BLaER1 (cell line): Measurements from ENCODE around the gene AFG1L.
"Not testable (repeated sequence)": the region's sequence is repeated elsewhere in the genome, so short reads cannot be mapped to it uniquely, and the experiment has no call there.

ENCODE experiments used
- H3K27ac ChIP-seq: shearing (Covaris generic); formaldehyde crosslinking; 2 replicates; pipeline ENCODE4 v1.8.1; 2022
- H3K27me3 ChIP-seq: shearing (Covaris generic); formaldehyde crosslinking; 2 replicates; pipeline ENCODE4 v1.8.1; 2022
- H3K36me3 ChIP-seq: shearing (Covaris generic); formaldehyde crosslinking; 2 replicates; pipeline ENCODE4 v1.8.1; 2022
- H3K4me1 ChIP-seq: shearing (Covaris generic); formaldehyde crosslinking; 2 replicates; pipeline ENCODE4 v1.8.1; 2022
- H3K4me2 ChIP-seq: shearing (Covaris generic); formaldehyde crosslinking; 2 replicates; pipeline ENCODE4 v1.8.1; 2022
- H3K4me3 ChIP-seq: shearing (Covaris generic); formaldehyde crosslinking; 2 replicates; pipeline ENCODE4 v1.8.1; 2022
- H3K9ac ChIP-seq: shearing (Covaris generic); formaldehyde crosslinking; 2 replicates; pipeline ENCODE4 v1.8.1; 2022
- H3K9me3 ChIP-seq: shearing (Covaris generic); formaldehyde crosslinking; 2 replicates; pipeline ENCODE4 v1.8.1; 2022
- H4K20me1 ChIP-seq: shearing (Covaris generic); formaldehyde crosslinking; 2 replicates; pipeline ENCODE4 v1.8.1; 2022
- Cebpa-rat ChIP-seq: shearing (Covaris generic); IDR thresholded peaks from 2 replicates; pipeline ENCODE4 v1.8.1; 2022

AFG1L gene

GRCh38 chr6:108361312-108361932 lies 66.6 kb downstream of the AFG1L start:
- no peaks in the 10 kb centered on the region for H4K20me1 ChIP-seq
- TF ChIP-seq Cebpa-rat = no peak
- no peak overlapping the region for H3K4me2 ChIP-seq
- peaks cover 21% of the 10 kb centered on the region; the same call in 1 of the 2 replicates for H3K36me3 ChIP-seq
- no peak overlapping the region for H3K4me3 ChIP-seq
- H3K27me3 ChIP-seq = no peaks in the 10 kb centered on the region
- no peaks in the 10 kb centered on the region for H3K4me1 ChIP-seq
- no peak overlapping the region for H3K9ac ChIP-seq
- no peaks in the 10 kb centered on the region for H3K9me3 ChIP-seq
- H3K27ac ChIP-seq = no peak overlapping the region

DNA sequence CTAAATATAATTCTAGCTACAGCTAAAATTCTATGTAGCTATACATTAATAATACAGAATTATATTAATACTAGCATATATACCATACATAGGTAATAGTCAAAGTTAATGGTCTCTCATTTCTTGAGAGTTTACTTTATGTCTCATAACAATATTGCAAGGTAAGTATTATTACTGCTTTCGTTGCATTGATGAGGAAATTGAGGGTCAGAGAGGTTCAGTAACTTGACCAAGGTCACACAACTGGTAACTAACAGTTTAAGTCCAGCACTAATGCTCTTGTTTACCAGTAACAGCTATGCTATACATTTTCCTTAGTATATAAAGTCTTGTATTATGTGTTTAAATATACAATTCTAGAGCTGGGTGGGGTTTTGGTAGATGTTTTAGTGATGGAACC lies 67.6 kb downstream of the AFG1L start:
- peaks cover 21% of the 10 kb centered on the region; the same call in 1 of the 2 replicates for H3K36me3 ChIP-seq
- H3K27me3 ChIP-seq = no peaks in the 10 kb centered on the region
- no peak for TF ChIP-seq Cebpa-rat
- no peak overlapping the region for H3K4me3 ChIP-seq
- H4K20me1 ChIP-seq = no peaks in the 10 kb centered on the region
- no peaks in the 10 kb centered on the region for H3K9me3 ChIP-seq
- no peak overlapping the region for H3K4me2 ChIP-seq
- H3K9ac ChIP-seq = no peak overlapping the region
- no peaks in the 10 kb centered on the region for H3K4me1 ChIP-seq
- no peak overlapping the region for H3K27ac ChIP-seq

DNA sequence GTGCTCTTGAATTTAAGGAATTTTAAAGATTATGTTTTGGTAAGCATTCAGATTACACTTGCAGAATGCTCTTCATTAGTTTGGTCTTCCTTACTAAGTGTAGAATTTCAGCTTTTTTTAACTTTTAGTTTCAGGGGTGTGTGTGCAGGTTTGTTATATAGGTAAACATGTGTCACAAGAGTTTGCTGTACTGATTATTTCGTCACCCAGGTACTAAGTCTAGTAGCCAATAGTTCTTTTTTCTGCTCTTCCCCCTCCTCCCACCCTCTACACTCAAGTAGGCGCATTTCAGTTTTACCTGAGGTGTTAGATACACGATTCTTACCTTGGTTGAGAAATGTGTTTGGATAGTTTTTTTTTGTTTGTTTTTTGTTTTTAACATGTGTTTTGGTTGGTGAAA lies 68.3 kb downstream of the AFG1L start:
- no peak for TF ChIP-seq Cebpa-rat
- no peaks in the 10 kb centered on the region for H3K27me3 ChIP-seq
- H3K4me3 ChIP-seq = no peak overlapping the region
- no peak overlapping the region for H3K27ac ChIP-seq
- H3K4me2 ChIP-seq = no peak overlapping the region
- H3K4me1 ChIP-seq = no peaks in the 10 kb centered on the region
- no peaks in the 10 kb centered on the region for H3K9me3 ChIP-seq
- H3K9ac ChIP-seq = no peak overlapping the region
- peaks cover 21% of the 10 kb centered on the region; the same call in 1 of the 2 replicates for H3K36me3 ChIP-seq
- H4K20me1 ChIP-seq = no peaks in the 10 kb centered on the region

DNA sequence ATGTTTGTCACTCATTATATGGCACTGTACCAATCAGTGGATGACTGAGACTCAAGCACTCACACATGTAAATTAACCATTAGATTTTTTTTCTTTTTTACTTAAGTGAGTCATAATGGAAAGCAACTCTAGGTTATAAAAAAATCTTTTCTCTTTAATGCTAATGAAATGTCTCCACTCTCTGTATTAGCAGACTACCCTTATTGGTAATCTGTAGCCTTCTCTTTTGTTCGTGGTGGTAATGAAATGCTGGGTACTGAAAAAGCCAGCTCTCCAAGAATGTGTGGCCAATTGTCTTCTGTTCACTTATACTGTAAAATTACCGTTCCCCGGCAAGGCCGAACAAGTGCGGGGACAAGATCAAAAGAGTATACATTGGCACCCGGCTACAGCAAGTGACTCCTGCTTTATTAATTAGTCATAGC lies 69.0 kb downstream of the AFG1L start:
- TF ChIP-seq Cebpa-rat = no peak
- H3K27ac ChIP-seq = no peak overlapping the region
- no peak overlapping the region for H3K9ac ChIP-seq
- no peaks in the 10 kb centered on the region for H3K9me3 ChIP-seq
- H3K36me3 ChIP-seq = peaks cover 16% of the 10 kb centered on the region; the same call in 1 of the 2 replicates
- no peak overlapping the region for H3K4me2 ChIP-seq
- H4K20me1 ChIP-seq = no peaks in the 10 kb centered on the region
- H3K4me3 ChIP-seq = no peak overlapping the region
- no peaks in the 10 kb centered on the region for H3K4me1 ChIP-seq
- H3K27me3 ChIP-seq = no peaks in the 10 kb centered on the region

DNA sequence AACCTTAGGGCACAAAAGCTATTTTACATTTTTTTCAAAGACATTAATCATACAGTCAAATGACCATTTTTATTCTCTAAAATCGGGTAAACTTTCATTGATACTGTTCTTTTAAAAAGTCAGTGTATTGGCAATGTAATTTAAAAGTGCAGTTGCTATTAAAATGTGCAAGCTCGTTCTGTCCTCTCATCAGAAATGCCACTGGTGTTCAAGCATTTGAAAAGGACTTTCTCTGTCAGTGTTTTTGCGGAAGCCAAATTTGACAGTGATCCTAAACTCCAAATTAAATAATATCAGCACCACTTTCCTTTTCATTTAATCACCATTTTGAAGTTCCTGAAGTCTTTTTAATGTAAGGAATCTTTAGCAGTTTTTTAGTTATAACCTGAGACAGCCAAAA lies 69.6 kb downstream of the AFG1L start:
- H3K4me3 ChIP-seq = no peak overlapping the region
- TF ChIP-seq Cebpa-rat = no peak
- no peaks in the 10 kb centered on the region for H4K20me1 ChIP-seq
- H3K27ac ChIP-seq = no peak overlapping the region
- no peaks in the 10 kb centered on the region for H3K27me3 ChIP-seq
- H3K4me1 ChIP-seq = no peaks in the 10 kb centered on the region
- H3K9me3 ChIP-seq = no peaks in the 10 kb centered on the region
- H3K9ac ChIP-seq = no peak overlapping the region
- H3K4me2 ChIP-seq = no peak overlapping the region
- peaks cover 12% of the 10 kb centered on the region; the same call in 1 of the 2 replicates for H3K36me3 ChIP-seq

DNA sequence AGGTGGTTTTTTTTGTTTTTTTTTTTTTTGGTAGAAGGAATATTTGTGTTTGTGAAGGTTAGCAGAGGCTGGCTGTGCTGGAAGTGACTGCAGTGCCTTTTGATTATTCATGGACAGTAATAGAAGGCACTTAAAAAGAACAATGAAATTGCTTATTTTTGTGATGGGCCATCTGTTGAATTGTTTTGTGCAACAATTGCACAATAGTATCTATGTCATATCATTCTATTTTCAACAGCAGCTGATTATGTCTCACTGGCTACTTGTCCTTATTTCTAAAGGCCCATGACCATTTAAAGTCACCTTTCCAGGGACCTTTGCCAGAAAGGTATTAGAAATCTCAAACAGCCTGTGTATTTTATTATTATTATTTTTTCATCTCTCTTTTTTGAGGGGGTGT lies 70.6 kb downstream of the AFG1L start:
- no peak for TF ChIP-seq Cebpa-rat
- no peak overlapping the region for H3K9ac ChIP-seq
- H3K27ac ChIP-seq = no peak overlapping the region
- H4K20me1 ChIP-seq = no peaks in the 10 kb centered on the region
- H3K4me3 ChIP-seq = no peak overlapping the region
- H3K4me1 ChIP-seq = no peaks in the 10 kb centered on the region
- H3K36me3 ChIP-seq = peaks cover 6% of the 10 kb centered on the region; the same call in 1 of the 2 replicates
- no peaks in the 10 kb centered on the region for H3K9me3 ChIP-seq
- no peak overlapping the region for H3K4me2 ChIP-seq
- no peaks in the 10 kb centered on the region for H3K27me3 ChIP-seq

DNA sequence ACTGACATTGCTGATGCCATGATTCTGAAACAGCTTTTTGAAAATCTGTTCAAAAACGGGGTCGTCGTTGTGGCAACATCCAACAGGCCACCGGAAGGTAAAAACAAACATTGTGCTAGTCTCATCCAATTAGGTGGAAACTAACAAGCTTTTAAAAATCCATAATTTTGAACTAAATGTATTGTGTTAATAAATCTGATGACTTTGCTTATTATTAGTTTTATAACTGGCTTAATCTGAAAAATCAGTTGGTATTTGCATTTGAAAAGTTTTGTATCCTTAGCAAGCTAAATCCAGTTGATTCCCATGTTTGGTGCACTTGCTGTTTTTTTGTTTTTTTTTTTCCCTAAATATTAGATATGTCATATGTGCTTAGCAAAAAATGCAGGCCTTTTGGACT lies 71.4 kb downstream of the AFG1L start:
- H3K4me3 ChIP-seq = no peak overlapping the region
- no peaks in the 10 kb centered on the region for H3K9me3 ChIP-seq
- H3K27me3 ChIP-seq = no peaks in the 10 kb centered on the region
- no peak overlapping the region for H3K27ac ChIP-seq
- no peaks in the 10 kb centered on the region for H3K36me3 ChIP-seq
- no peaks in the 10 kb centered on the region for H3K4me1 ChIP-seq
- TF ChIP-seq Cebpa-rat = no peak
- no peaks in the 10 kb centered on the region for H4K20me1 ChIP-seq
- H3K4me2 ChIP-seq = no peak overlapping the region
- H3K9ac ChIP-seq = no peak overlapping the region

GRCh38 chr6:108368431-108369030 lies 73.7 kb downstream of the AFG1L start:
- H3K9ac ChIP-seq = no peak overlapping the region
- no peaks in the 10 kb centered on the region for H3K4me1 ChIP-seq
- peaks cover 6% of the 10 kb centered on the region; the same call in 1 of the 2 replicates for H3K36me3 ChIP-seq
- no peak overlapping the region for H3K4me2 ChIP-seq
- no peak for TF ChIP-seq Cebpa-rat
- H3K4me3 ChIP-seq = no peak overlapping the region
- H3K27me3 ChIP-seq = no peaks in the 10 kb centered on the region
- H3K27ac ChIP-seq = no peak overlapping the region
- H4K20me1 ChIP-seq = no peaks in the 10 kb centered on the region
- H3K9me3 ChIP-seq = no peaks in the 10 kb centered on the region

DNA sequence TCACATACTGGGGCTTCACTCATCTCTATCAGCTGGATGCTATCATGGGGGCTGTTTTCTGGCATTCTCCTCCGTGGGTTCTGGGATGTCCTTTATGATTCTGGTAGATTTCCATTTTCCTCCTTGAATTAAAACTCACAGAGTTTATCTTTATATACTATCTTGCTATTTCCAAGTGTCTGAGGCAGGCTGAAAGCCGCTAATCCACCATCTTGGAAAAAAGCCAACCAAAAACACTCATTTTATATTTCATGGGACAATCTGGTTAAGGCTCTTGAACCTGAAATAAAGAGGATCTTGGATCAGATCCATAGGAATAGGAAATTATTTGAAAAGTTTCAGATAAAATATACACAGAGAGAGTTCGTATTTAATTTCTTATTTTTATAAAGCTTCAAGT lies 86.0 kb downstream of the AFG1L start:
- H3K9me3 ChIP-seq = no peaks in the 10 kb centered on the region
- H3K4me3 ChIP-seq = no peak overlapping the region
- no peak overlapping the region for H3K9ac ChIP-seq
- no peaks in the 10 kb centered on the region for H4K20me1 ChIP-seq
- H3K27me3 ChIP-seq = no peaks in the 10 kb centered on the region
- no peak for TF ChIP-seq Cebpa-rat
- H3K4me1 ChIP-seq = no peaks in the 10 kb centered on the region
- no peak overlapping the region for H3K4me2 ChIP-seq
- no peak overlapping the region for H3K27ac ChIP-seq
- H3K36me3 ChIP-seq = peaks cover 16% of the 10 kb centered on the region; the same call in 1 of the 2 replicates

DNA sequence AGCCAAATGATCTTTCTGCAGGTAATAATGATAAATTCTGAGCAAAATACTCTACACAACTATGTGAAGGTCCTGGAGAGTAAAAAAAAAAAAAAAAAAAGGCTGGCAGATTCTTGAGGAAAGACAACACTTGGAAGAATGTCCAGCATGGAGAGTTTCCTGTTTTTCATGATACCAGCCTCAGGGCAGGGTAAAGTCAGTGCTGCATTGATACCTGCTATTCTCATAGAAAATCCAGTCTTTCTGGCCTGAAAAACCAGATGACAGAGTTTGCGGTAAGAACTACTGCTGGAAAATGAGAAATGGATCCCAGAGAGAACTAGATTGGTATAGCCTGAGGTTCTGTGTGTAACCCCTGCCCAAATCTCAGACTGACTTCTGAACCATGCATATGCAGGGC lies 89.1 kb downstream of the AFG1L start:
- no peak overlapping the region for H3K4me3 ChIP-seq
- no peaks in the 10 kb centered on the region for H3K9me3 ChIP-seq
- no peaks in the 10 kb centered on the region for H4K20me1 ChIP-seq
- no peak overlapping the region for H3K27ac ChIP-seq
- H3K36me3 ChIP-seq = peaks cover 16% of the 10 kb centered on the region; the same call in 1 of the 2 replicates
- H3K27me3 ChIP-seq = no peaks in the 10 kb centered on the region
- no peak for TF ChIP-seq Cebpa-rat
- no peak overlapping the region for H3K4me2 ChIP-seq
- no peak overlapping the region for H3K9ac ChIP-seq
- H3K4me1 ChIP-seq = no peaks in the 10 kb centered on the region

GRCh38 chr6:108389190-108389589 lies 94.3 kb downstream of the AFG1L start:
- not testable (repeated sequence) for H3K4me1 ChIP-seq, H3K4me2 ChIP-seq, H3K36me3 ChIP-seq

More at GRCh38 chr6:108389190-108389589, 94.3 kb downstream of the AFG1L start:
- not testable (repeated sequence) for H4K20me1 ChIP-seq, H3K9ac ChIP-seq, H3K27me3 ChIP-seq, H3K27ac ChIP-seq, H3K9me3 ChIP-seq, H3K4me3 ChIP-seq
